Measurements from ENCODE around the gene COG1. TPM values are rescaled to one million over a fixed set of nuclear protein-coding genes. Genes with fewer than 3 reads are reported as not detected.

Gene COG1
- total and polyA plus RNA-seq, 9 of the 15 experiments (the other 6 are each of a cell fraction or from before 2014, with no cell fraction given): 9.5 to 26.8 (median 12.9) TPM

DNA sequence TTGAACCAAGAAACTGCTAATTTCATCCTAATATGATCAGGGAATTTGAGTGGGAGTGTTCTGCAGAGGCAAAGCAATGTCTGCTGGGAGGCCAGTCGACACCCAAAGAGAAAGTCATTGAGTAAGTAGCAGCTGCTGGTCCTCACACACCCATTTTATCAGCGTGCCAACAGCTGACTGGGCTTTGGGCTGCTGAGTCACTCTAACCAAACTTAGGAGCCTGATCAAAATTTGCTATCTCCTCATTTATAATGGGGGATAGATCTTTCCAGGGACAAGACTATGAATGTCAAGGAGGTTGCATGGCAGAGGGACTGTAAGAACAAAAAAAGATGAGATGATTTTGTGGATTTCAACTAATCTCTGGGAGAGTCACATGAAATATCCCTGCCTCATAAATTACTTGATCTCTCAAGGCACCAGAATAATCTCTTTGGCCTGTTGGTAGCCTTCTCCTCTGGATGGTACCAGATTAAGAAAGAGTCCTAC is 35.9 kb downstream of the COG1 start (continued):
- TF ChIP-seq MAZ (CRISPR knock-in tag; conservative IDR thresholded peaks at IDR 0.05 in 1 of 2, IDR thresholded peaks at IDR 0.05 in 1 of 2) (no peak), TEAD4 (IDR thresholded peaks at IDR 0.05; ENCODE audit: low read length) (peak; percentile 82), TEAD4 (CRISPR knock-in tag; IDR thresholded peaks at IDR 0.05; ENCODE audit: borderline replicate concordance) (no peak), ETS1 (conservative IDR thresholded peaks at IDR 0.05; ENCODE audit: control insufficient read depth, low read depth, low read length) (0 out of 2 replicates have a peak, but pooled peaks have one; percentile 36), BHLHE40 (IDR thresholded peaks at IDR 0.05; ENCODE audit: low read length) (peak; percentile 72; the same call in 1 of the 2 replicates), MYNN (IDR thresholded peaks at IDR 0.05) (peak; percentile 96), MYNN (CRISPR knock-in tag; IDR thresholded peaks at IDR 0.05) (no peak), CUX1 (CRISPR knock-in tag; IDR thresholded peaks at IDR 0.05) (0 out of 2 replicates have a peak, but pooled peaks have one; percentile 33), HMGN3 (IDR thresholded peaks at IDR 0.05; ENCODE audit: borderline replicate concordance, extremely low read depth, insufficient read length, low read depth, low read length) (peak; percentile 18), ZNF583 (CRISPR knock-in tag; IDR thresholded peaks at IDR 0.05) (no peak), CBFA2T2 (conservative IDR thresholded peaks at IDR 0.05) (peak; percentile 80), NBN (IDR thresholded peaks at IDR 0.05; ENCODE audit: low read depth) (no peak)
- TF ChIP-seq, protein P1, sequence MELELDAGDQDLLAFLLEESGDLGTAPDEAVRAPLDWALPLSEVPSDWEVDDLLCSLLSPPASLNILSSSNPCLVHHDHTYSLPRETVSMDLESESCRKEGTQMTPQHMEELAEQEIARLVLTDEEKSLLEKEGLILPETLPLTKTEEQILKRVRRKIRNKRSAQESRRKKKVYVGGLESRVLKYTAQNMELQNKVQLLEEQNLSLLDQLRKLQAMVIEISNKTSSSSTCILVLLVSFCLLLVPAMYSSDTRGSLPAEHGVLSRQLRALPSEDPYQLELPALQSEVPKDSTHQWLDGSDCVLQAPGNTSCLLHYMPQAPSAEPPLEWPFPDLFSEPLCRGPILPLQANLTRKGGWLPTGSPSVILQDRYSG (tag; conservative IDR thresholded peaks at IDR 0.05; ENCODE audit: low read depth): no peak

Measured in K562 (cell line).